NCI-H2171 (cell line): ENCODE data around the gene RHPN2.
"Not testable (repeated sequence)": the region's sequence is repeated elsewhere in the genome, so short reads cannot be mapped to it uniquely, and the experiment has no call there.

Experiments
- DNase-seq: peaks from one replicate; lab custom pipeline; 2025; lab: John Stamatoyannopoulos, UW

The RHPN2 gene

DNA sequence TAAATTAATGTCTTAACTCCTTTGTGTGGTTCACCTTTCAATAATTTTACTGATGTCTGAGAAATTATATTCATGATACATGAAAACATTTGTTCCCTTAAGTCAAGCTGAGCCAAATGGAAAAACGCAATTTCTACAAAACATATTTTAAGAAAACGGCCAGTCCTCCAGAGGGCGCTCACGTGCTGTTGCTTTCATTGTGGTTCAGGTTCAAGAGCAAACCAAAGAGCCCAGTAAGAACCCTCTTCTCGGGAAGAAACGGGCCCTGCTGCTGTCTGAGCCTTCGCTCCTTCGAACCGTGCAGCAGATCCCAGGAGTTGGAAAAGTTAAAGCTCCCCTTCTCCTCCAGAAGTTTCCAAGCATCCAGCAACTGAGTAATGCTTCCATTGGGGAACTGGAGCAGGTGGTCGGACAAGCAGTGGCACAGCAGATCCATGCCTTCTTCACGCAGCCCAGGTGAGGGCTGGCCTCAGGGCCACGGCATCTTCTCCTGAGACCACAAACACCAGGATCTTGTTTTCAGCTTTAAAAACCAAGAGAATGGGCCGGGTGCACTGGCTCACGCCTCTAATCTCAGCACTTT, 88.4 kb downstream of the RHPN2 start:
- peak; percentile 28 for DNase-seq

GRCh38 chr19:32971715-32972540, 92.8 kb downstream of the RHPN2 start, which contains the start of the genes CEP89 and FAAP24:
Gene CEP89 (minus strand): TSS chr19:32971958. CDS start chr19:32971874, 84 bp downstream.
Gene FAAP24 (plus strand): TSS chr19:32972242. CDS start chr19:32973197, 955 bp downstream.
- DNase-seq: peak; percentile 98

DNA sequence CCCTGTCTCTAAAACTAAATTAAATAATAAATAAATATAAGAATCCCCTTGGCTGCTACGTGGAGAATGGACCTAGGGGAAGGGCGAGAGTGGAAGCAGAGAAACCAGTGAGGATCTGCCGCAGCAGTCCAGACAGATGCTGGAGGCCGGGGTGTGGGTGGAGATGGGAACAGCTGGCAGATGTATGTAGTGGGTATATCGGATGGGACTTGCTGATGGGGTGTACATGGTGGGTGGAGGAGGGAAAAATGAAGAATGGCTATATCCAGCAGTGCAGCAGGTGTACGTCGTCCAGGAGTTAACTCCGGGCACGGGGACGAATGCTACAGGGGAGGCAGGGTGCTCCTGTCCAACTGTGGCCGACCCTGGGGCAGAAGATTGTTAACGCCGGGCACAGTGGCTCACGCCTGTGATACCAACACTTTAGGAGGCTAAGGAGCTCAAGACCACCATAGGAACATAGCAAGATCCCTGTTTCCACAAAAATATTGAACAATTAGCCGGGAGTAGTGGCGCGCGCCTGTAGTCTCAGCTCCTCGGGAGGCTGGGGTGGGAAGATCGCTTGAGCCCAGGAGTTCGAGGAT, 93.6 kb downstream of the RHPN2 start:
- DNase-seq: no peak

DNA sequence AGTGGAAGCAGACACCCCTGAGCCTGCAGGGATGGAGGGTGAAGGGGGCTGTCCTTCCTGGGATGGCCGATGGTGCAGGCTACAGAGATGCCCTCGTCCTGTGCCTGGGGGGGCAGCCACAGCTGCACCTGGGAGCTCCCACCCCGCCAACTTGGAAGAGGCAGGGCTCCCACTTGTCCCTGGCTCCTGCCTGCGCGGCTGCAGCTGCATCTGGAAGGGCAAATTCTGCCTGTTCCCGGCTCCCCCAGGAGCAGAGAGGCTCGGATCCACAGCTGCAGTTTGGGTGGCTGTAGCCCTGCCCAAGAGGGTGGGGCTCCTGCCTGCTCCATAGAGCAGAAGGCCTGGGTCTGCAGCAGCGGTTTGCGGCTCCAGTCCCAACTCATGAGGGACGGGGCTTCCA, 95.1 kb downstream of the RHPN2 start:
- no peak for DNase-seq

- DNase-seq: no peak
These were observed 97.9 kb downstream of the RHPN2 start for GRCh38 chr19:32966750-32967149.

GRCh38 chr19:32945260-32945659, 119.4 kb downstream of the RHPN2 start:
- DNase-seq: no peak

- DNase-seq: not testable (repeated sequence)
These were observed 123.4 kb downstream of the RHPN2 start for GRCh38 chr19:32941273-32941672.

GRCh38 chr19:32936065-32936464, 128.6 kb downstream of the RHPN2 start:
- no peak for DNase-seq

DNA sequence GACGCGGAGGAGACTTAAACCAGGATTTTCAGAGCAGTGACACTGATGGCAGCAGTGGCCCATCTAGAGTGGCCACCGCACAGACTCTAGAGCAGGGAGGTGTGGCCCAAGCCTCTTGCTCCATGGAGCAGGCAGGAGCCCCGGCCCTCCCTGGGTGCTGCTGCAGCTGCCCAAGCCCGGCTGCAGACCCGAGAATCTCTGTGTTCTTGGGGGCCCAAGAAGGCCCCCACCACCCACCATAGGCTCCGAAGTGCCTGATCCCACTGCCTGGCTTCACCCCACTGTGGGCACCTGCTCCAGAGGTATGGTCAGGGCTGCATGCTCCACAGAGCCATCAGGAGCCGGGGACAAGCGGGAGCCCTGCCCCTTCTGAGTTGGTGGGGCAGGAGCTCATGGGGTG, 129.1 kb downstream of the RHPN2 start:
- DNase-seq: no peak

DNA sequence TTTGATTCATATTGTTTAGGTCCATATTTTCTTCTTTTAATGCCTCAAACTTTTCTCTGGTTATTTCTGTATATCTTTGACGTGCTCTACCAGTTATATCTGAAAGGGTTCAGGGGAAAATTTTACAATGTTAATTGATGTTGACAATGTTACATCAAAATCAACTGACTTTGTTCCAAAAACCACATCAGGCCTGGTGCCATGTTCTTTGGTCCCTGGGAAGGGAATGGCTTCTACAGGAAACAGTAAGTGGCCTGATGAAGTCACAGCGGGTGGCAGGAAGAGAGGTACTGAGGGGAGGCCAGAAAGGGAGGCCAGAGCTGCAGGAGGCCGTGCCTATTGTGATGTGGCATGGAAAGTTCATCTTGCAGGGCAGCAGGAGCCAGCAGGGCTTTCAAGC, 131.1 kb downstream of the RHPN2 start:
- no peak for DNase-seq

GRCh38 chr19:32930567-32930966, 134.1 kb downstream of the RHPN2 start:
- no peak for DNase-seq

GRCh38 chr19:32928806-32929205, 135.9 kb downstream of the RHPN2 start:
- no peak for DNase-seq
